ENCODE results near the gene ZNF714.

The ZNF714 gene

GRCh38 chr19:21127898-21128297 lies 45.9 kb downstream of the ZNF714 start:
- H3K4me3 ChIP-seq (ENCODE audit: low read depth, low read length): no peak overlapping the region
- no peak for DNase-seq (ENCODE audit: low read depth, low spot score)
- in situ Hi-C loops (cut with HindIII; ENCODE audit: low sequenced_read_pairs): no loop called here
- no peak for TF ChIP-seq CTCF (IDR thresholded peaks at IDR 0.05; ENCODE audit: low read depth, low read length)

DNA sequence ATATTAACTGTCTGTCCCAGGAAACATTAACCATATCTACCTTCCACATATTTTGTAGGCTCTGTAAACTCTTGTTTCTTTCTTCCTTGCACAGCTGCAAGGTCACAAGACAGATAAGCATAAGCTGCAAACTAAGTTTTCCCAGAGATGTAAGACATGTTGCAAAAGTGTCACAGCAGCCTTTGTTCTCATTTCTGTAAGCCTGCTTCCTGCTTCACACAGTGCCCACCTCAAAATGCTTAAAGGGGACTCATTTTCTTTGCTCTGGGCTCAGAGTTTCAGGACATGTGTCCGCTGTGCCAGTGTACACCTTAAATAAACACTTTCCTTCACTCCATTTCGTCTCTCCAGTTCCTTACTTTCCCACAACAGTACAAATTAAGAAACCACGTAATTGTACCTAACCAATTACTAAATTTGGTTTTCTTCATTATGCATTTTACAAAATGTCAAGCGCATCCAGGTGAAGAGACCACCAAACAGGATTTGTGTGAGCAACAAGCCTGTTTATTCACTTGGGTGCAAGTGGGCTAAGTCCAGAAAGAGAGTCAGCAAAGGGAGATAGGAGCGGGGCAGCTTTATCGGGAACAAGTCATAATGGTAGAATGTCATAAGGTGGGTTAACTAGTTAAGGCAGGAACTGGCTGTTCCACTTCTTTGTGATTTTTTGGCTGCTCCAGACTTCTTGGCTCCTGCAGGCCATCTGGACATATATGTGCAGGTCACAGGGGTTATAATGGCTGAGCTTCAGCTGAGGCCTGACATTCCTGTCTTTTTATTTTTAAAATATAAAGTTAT lies 47.1 kb downstream of the ZNF714 start:
- H3K4me3 ChIP-seq (ENCODE audit: low read depth, low read length): no peak overlapping the region
- TF ChIP-seq CTCF (IDR thresholded peaks at IDR 0.05; ENCODE audit: low read depth, low read length): no peak
- in situ Hi-C loops (cut with HindIII; ENCODE audit: low sequenced_read_pairs): no loop called here
- no peak for DNase-seq (ENCODE audit: low read depth, low spot score)

GRCh38 chr19:21130097-21130775 lies 48.2 kb downstream of the ZNF714 start:
- DNase-seq (ENCODE audit: low read depth, low spot score): no peak
- no peak for TF ChIP-seq CTCF (IDR thresholded peaks at IDR 0.05; ENCODE audit: low read depth, low read length)
- no peak overlapping the region for H3K4me3 ChIP-seq (ENCODE audit: low read depth, low read length)
- in situ Hi-C loops (cut with HindIII; ENCODE audit: low sequenced_read_pairs): no loop called here

GRCh38 chr19:21133633-21134032 lies 51.6 kb downstream of the ZNF714 start:
- no peak overlapping the region for H3K4me3 ChIP-seq (ENCODE audit: low read depth, low read length)
- DNase-seq (ENCODE audit: low read depth, low spot score): no peak
- no peak for TF ChIP-seq CTCF (IDR thresholded peaks at IDR 0.05; ENCODE audit: low read depth, low read length)
- in situ Hi-C loops (cut with HindIII; ENCODE audit: low sequenced_read_pairs): no loop called here

DNA sequence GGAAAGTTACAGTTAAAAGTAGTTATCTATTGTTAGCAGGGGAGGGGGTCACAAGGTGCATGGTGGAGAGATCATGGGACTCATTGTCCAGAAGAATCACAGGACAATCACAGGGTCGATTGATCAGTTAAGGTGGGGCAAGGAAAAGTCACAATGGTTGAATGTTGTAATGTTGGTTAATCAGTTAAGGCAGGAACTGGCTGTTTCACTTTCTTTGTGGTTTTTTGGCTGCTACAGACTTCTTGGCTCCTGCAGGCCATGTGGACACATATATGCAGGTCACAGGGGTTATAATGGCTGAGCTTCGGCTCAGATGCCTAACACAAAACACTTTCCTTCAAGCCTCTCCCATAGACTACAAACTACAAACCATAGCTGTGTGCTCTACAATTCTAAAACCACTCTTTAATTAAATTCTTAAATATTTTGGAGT lies 52.9 kb downstream of the ZNF714 start:
- TF ChIP-seq CTCF (IDR thresholded peaks at IDR 0.05; ENCODE audit: low read depth, low read length): no peak

DNA sequence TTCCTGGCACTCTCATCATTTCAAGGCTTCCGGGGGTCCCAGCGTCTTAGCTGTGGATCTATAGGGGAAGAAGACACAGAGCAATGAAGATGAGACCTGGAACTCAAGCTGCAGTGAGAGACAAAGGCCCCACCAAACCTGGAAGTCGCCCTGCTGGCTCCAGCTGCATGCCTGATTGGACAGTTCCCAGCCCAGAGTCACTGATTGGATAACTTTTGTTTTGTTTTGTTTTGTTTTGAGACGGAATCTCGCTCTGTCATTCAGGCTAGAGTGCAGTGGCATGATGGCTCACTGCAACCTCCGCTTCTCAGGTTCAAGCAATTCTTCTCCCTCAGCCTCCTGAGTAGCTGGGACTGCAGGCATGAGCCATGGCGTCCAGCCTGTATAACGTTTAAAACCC lies 53.4 kb downstream of the ZNF714 start:
- no peak for TF ChIP-seq CTCF (IDR thresholded peaks at IDR 0.05; ENCODE audit: low read depth, low read length)
- H3K4me3 ChIP-seq (ENCODE audit: low read depth, low read length): no peak overlapping the region
- in situ Hi-C loops (cut with HindIII; ENCODE audit: low sequenced_read_pairs): no loop called here
- DNase-seq (ENCODE audit: low read depth, low spot score): no peak

More for the DNA sequence above, 52.9 kb downstream of the ZNF714 start:
- no peak overlapping the region for H3K4me3 ChIP-seq (ENCODE audit: low read depth, low read length)
- no peak for DNase-seq (ENCODE audit: low read depth, low spot score)
- in situ Hi-C loops (cut with HindIII; ENCODE audit: low sequenced_read_pairs): no loop called here

All from astrocyte of the spinal cord (primary cell).